Measurements from ENCODE around the gene GTPBP4.

GTPBP4 gene

DNA sequence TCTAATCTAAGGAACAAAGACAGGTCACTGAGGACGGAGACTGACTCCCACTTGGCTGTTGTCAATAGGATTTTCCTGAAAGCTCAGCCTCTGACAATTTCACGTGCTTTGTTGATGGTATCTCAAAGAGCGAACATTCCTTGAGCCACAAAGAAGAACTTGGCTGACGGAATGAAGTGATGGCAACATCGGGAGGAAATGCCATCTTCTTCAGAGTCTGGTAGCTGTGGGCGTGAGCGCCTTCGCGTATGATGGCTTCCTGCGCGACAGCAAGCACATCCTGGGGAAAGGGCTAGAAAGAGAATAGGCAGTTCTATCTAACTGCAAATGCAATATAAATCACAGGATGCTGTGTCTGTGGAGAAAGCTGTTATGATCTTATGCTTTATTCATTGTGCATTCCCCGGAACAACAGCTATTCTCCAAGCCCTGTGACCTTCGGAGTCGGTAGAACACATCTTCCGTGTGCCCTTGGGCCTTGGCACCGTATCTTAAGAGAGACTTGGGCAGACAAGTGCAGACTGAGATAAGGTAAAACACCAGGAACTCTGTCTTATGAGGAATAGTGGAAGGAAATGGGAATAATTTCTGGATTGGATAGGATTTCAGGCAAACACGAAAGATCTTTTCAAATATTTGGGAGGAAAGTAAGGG is 19.6 kb upstream of the GTPBP4 start:
- no peak for DNase-seq

DNA sequence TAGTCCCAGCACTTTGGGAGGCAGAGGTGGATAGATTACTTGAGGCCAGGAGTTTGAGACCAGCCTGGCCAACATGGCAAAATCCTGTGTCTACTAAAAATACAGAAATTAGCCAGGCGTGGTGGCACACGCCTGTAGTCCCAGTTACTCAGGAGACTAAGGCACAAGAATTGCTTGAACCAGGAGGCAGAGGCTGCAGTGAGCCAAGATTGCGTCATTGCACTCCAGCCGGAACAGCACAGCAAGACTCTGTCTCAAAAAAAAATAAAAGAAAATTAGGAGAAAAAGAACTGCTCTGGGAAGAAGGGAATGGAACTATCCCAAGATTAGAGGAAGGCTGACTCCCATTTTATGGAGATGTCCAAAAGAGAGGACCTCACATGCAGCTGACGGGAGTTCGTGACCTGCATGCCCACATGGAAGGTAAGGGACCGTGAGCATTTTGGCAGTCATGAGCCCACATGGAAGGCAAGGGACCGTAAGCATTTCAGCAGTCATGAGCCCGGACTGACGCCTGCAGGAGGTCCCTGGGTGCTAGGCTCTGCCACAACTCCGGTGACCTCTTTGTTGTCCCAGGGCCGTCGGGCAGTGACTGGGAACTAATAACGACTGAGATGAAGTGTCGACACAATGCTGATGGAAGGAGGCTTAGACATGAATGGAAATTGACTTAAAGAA is 18.6 kb upstream of the GTPBP4 start:
- no peak for DNase-seq

DNA sequence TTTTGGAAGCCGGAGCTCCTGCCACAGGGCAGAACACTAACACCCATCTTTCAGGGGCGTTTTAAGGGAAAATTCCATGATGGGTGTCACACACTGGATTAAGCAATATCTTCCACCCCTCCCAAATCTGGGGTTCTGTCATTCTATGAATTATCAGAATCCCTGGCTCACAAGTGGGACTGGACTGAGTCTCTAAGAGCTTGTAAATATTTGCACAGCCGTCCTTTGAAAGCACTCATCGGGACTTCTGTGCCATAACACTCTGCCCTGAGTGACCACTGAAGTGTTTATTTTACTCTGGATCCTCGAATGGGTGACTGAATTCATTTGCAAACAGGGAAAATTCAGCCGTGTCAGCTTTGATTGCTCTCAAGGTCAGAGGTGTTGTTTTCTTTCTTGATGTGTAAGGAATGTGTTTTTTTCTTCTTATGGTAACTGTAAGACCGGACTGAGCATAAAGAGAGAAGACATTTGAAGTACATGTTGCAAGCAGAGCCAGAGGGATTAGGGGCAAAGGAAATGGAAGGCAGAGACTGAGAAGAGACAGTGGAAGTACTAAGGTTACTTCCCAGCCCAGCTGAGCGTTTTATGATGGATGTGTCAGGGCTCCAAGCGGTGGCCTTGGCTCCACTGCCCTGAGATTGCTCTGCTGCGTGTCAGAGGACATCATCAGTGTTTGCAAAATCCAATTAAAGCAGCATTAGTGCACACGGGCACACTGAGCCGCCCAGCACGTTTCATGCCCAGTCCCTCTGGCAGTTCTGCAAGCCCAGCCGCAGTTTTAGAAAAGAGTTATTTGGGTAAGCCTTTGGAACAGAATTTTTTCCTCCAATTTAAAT is 17.7 kb upstream of the GTPBP4 start:
- DNase-seq, result no peak

DNA sequence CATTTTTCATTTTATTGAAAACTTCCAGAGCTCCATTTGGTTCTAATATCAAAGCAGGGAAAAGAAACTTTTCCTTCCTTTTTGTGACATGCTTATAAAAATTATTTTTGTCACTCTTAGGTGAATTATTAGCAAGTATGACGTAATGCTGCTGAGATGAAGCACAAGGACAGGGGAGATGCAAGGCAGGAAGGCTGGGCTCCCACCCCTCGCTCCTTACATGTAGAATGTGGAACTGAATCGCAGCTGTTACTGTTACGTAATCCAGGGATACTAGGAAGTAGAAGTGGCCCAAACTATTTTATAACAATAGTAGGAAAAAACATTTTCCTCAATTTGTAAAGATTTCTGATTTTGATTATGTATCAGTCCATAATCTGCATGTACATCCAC is 17.1 kb upstream of the GTPBP4 start:
- no peak for DNase-seq

DNA sequence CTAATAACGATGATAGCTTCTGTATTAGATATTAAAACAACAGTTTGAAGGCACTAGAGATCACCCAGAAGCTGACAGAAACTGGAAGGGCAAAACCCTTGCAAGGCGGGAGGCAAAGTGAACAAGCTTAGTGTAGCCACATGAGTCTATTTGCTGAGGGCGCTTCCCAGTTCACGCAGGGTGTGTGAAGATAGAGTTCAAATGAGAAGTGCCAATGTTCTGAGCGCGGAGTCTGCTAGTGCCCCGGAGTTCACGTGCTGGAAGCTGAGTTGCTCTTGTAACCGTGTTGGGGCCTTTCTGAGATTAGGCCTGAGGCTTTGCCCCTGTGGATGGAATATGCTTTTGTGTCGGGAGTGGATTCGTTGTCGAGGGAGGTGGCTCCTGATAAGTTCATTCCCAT is 16.6 kb upstream of the GTPBP4 start:
- no peak for DNase-seq

DNA sequence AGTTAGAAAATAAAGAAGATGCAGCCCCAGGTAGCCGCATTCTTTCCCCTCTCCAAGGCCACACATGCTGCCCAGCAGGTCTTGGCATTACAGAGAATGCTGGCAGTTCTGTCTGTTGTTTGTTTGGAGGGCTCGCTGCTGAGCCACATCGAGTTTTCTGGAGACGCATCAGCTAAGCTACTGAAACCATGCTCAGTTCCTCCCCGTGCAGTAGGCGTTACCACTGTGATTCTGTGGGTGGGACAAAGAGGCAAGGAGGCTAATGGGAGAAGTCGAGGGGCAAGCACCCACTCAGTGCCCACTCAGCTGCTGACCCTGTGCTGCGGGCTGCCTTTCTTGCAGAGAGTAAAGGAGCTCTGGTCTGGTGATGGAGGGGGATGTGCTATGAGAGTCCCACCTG is 15.5 kb upstream of the GTPBP4 start:
- no peak for DNase-seq

DNA sequence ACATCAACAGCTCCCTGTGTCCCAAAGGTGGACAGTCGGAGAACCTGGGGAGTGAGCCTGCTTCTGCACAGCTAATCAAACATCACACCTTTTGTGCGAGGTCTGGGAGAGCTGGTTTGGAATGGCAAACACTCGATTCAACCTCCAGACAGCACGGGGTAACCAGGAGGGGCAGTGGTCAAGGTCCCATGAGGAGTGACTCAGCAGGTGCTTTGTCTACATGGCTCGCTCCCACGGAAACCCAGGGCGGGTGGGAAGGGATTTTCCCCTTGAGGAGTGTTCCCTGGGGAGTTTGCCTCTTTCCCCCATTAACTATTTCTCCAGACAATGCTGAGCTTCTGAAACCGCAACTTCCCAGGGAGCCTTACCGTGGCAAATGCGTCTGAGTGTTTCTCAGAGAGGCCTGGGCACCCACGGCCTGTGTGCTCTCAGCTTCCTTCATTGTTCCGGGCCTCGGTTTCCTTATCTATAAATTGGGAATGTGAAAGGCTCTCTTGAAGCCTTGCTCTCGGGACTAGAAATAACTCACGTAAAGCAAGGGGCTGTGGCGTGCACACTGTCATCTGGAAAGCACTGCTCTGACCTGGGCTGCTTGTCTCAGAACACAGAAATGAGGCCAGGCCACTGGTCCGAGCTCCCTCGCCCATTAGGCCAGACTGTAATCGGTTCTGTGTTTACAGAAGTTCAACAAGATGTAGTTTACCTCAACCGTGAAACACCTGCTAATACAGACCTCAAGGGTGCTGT is 14.0 kb upstream of the GTPBP4 start:
- no peak for DNase-seq

DNA sequence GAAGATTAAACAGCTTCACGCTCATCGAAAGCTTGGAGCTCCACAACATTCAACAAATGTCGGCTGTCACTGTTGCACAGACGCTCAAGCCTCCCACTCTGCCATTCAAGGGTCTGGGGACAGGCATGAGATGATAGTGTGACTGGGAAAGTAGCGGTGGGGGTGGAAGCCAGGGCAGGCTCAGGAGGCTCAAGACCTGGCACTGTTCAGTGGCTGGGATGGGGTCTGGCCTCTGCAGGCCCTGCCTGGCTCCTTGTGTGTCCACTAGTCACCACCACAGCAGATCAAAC is 13.5 kb upstream of the GTPBP4 start:
- no peak for DNase-seq

DNA sequence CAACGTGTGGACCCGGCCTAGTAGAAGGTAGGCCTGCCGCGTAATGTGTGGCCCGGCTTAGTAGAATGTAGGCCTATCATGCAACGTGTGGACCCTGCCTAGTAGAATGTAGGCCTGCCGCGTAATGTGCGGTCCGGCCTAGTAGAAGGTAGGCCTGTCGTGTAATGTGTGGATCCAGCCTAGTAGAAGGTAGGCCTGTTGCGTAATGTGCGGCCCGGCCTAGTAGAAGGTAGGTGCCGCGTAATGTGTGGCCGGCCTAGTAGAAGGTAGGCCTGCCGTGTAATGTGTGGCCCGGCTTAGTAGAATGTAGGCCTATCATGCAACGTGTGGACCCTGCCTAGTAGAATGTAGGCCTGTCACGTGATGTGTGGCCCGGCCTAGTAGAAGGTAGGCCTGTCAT is 11.9 kb upstream of the GTPBP4 start:
- no peak for DNase-seq

DNA sequence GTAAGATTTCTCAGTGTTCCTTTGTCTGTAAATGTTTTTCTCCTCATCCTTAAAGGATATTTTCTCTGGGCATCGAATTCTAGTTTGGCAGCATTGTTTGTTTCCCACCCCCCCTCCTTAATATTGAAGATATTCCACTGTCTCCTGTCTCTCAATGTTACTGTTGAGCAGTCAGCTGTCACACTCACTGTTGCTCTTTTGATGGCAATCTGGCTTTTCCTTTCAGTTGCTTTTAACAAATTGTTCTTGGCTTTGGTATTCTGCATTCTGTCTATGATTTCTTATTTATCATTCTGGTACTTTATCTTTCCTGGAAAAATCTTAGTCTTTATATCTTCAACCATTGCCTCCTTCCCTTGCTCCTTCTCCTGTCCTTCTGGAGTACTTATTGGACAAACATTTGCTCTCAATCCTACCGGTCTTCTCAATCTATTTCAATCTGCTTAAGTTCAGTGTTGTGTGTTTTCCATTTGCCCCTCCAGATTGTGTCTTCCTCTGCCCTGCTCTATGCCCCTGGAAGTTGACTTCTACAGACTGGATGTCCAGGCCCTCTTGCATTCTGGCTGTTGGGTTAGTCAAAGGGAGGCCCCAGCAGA is 9.3 kb upstream of the GTPBP4 start:
- no peak for DNase-seq

DNA sequence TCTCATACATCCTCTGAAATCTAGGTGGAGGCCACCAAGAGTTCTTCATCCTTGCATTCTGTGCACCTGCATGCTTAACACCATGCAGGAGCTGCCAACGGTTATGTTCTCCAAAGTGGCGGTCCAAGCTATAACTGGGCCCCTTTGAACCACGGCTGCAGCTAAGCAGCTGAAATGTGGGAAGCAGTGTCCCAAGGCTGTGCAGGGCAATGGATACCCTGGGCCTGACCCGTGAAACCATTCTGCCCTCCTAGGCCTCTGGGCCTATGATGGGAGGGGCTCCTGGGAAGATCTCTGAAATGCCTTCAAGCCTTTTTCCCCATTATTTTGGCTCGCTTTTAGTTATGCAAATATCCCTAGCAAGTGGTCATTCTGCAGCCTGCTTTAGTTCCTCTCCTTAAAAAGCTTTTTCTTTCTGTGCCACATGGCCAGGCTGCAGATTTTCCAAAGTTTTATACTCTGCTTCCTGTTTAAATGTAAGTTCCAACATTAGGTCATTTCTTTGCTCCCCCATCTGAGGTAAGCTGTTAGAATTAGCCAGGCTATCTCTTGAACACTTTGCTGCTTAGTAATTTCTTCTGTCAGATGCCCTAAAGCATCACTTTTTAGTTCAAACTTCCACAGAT is 7.7 kb upstream of the GTPBP4 start:
- DNase-seq, result no peak

DNA sequence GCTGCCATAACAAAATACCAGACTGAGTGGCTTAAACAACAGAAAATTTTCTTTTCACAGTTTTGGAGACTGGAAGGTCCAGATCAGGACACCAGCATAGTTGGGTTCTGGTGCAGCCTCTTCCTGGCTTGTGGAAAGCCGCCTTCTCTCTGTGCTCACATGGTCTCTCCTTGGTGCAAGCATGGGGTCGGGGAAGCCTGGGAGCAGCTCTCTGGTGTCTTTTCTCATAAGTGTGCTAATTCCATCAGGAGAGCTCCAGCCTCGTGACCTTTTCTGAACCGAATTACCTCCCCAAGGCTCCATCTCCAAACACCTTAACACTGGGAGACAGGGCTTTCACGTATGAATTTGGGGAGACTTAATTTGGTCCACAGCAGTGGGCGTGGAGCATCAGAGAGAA is 4.8 kb upstream of the GTPBP4 start:
- DNase-seq, result no peak

DNA sequence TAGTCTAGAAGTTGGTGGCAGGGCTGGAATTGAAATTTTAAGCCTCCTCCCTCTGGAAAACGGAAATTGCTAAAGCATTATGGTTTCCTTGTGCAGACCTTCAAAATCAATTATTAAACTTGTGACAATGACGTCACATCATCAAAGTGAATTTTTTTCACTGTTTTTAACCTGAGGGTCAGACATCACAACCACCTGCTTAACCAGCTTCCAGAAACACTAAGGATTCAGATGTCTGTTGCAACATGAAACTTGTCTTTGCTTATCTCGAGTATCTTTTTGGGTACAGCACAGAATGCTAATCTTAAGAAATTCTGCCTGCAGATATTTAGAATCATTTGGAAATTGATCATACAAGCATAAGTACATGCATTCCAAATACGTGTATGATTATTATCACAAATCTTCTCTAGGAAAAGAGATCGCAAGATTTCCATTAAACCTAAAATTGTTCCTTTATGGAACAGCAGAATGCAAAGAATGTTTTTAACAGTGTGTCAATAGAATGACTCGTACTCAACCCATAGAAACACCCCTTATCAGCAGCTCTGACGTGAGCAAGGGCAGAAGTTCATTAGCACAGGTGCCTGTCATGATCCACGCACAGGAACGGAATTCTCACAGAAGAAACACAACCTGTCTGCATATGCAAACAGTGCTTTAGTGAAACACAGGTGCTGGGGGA is 4.1 kb upstream of the GTPBP4 start:
- DNase-seq, result no peak

DNA sequence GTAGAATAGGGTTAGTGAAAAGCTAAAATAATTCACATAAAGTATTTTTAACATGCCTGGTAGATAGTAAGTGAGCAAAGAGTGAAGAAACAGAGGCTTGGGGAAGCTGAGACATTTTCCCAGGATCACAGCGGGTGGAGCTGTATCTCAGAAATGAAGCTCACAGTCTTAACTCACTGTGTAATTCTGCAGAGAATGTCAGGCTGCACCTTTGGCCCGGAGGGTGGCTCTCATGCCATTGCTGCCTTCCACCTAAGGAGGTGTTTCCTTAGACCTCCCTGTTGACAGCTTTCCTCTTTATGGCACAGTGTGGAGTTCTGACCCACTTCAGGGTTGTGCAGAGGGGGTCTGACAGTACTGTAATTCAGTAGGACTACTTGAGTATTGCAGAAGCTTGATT is 2.9 kb upstream of the GTPBP4 start:
- no peak for DNase-seq

DNA sequence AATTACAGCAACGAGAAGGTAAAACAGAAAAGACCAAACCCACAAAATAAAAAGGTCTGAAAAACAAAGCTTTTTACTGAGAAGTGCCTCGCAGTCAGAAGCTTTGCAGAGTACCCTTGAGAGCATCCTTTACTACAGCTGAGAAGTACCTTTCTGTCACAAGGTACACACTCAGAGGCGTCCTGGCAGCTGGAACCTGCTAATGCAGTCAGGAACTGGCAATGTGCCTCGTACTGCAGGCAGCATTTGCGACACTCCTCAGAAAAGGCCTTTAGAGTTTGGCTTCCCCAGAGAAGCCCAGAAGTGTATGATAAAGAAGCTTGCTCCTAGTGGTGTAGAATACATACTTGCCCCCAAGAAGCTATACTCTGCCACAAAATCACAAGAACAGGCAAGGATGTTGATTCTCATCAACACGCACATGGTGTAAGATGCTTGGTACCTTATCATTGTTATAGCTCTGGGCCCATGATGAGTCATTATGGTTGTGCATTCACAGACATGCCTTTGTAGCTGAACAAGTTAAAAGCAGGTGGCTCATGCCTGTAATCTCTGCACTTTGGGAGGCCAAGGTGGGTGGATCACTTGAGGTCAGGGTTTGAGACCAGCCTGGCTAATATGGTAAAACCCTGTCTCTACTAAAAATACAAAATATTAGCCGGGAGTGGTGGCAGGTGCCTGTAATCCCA is 2.0 kb upstream of the GTPBP4 start:
- peak; percentile 54 for DNase-seq

DNA sequence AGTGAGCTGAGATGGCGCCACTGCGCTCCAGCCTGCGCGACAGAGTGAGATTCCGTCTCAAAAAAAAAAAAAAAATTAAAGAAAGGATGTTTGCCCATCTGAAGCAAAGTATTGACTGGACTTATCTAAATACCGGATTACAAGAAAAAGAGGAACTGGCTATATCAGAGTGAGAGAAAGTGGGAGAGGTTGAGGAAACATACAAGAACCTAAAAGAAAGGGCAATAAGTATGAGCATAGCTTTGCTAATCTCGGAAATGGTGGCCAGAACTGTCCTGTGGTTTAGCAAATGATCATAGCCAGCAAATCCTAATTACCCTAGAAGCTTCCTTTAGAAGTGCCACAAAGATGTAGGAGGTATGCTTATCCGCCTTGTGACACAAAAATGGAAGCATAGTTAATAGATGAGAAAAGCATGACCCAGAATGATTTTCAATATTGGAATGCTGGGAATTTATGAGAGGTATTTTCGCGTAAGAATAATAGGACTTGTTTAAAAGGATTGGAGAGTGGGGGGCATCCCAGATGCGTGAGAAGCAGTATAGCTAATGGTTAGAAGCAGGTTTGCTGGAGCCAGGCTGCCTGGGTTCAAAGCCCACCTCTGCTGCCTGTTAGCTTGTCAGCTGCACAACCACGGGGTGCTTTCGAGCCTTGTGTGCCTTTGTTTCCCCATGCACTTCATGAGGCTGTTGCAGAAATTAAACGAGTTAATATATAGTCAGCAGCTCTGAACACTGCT is 1.2 kb upstream of the GTPBP4 start:
- no peak for DNase-seq

DNA sequence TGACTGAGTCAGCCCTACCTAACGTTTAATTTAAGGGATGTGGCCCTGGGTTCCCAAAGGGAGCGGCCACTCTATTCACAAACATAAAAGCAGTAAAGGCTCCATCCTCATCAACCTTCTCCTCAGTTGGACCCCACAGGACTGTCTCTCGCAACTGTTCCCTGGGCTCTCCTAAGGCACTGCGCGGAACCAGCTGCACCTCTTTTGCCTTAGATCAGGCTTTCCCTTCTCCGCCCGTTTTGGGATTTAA is 689 bp upstream of the GTPBP4 start:
- DNase-seq, result no peak

DNA sequence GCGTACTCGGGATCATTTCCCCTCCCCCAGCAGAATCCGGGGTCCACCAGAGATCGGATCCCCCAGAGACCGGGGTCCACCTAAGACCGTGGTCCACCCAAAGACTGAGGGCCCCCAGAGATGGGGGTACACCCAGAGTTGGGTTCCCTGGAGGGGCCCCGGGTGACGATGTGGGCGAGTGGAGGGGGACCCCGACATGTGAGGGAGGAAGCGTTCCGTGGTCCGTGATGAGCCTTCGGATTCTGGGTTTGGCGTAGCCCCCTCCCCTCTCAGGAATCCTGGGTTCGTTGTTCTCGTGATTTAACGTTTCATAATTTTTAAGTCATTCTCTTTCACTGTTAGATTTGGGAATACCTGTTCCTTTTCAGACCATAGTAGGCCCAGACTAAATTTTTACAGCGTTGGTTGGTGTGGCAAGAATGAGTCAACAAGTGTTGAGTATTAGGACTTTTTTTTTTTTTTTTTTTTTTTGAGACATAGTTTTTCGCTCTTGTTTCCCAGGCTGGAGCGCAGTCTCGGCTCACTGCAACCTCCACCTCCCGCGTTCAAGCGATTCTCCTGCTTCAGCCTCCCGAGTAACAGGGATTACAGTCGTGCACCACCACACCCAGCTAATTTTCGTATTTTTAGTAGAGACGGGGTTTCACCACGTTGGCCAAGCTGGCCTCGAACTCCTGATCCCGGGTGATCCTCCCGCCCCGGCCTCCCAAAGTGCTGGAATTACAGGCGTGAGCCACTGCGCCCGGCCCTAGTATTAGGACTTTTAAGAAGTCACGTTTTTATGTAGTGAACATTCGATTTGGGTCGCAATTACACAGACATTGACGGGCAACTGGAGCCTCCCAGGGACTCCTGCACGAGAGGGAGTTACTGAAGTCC is 672 bp downstream of the GTPBP4 start:
- DNase-seq, result no peak

DNA sequence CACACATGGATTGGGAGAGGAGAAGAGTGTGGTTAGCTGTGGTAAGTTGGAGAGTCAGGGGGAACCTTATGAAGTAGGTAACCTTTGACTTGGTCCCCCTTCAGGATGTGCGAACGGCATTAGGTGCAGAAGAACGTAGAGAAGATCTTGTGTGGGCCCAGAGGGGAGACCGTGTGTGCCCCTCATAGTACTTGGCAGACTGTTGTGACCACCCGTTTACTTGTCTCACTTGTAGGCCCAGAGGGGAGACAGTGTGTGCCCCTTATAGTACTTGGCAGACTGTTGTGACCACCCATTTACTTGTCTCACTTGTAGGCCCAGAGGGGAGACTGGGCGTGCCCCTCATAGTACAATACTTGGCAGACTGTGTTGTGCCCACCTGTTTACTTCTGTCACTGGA is 2.6 kb downstream of the GTPBP4 start:
- no peak for DNase-seq

DNA sequence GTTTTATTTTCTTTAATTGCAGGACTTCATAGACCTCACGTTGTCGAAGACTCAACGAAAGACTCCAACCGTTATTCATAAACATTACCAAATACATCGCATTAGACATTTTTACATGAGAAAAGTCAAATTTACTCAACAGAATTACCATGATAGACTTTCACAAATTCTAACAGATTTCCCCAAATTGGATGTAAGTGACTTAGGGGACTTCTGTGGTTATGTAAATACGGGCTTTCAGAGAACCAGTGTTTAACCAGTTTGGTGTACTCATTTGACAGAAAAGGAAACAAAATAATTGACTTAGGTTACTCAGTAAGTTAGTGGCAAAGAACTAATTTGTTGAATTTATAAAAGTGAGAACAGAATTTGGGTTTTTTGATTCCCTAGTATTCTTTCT is 4.2 kb downstream of the GTPBP4 start:
- no peak for DNase-seq
